ENCODE data around the gene TCP11L2. TPM values are rescaled to one million over a fixed set of nuclear protein-coding genes. Genes with fewer than 3 reads are reported as not detected.
A peak's percentile ranks its signal among the peaks of the same experiment; 100 is the strongest.

Gene TCP11L2
- total RNA-seq, 1 donor, result 42.4 TPM

DNA sequence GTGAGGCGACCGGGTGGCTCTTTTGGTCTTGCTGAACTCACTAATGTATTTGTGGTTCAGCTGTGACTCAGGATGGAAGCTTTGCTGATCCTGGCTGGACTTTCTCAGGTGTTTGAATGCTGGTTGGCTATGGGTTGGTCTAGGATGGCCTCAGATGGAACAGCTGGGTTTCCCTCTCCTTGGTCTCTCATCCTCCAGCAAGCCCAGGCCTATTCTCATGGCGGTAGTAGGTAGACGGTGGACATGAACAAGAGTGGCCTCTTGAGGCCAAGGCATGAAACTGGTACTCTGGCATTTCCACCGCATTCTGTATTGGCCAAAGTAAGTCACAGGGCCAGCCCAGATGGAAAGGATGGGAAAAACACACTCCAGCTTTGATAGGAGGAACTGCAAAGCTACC lies 43.2 kb downstream of the TCP11L2 start:
- H3K4me3 ChIP-seq (ENCODE audit: low read depth, low read length), result no peak overlapping the region
- TF ChIP-seq, protein P1, sequence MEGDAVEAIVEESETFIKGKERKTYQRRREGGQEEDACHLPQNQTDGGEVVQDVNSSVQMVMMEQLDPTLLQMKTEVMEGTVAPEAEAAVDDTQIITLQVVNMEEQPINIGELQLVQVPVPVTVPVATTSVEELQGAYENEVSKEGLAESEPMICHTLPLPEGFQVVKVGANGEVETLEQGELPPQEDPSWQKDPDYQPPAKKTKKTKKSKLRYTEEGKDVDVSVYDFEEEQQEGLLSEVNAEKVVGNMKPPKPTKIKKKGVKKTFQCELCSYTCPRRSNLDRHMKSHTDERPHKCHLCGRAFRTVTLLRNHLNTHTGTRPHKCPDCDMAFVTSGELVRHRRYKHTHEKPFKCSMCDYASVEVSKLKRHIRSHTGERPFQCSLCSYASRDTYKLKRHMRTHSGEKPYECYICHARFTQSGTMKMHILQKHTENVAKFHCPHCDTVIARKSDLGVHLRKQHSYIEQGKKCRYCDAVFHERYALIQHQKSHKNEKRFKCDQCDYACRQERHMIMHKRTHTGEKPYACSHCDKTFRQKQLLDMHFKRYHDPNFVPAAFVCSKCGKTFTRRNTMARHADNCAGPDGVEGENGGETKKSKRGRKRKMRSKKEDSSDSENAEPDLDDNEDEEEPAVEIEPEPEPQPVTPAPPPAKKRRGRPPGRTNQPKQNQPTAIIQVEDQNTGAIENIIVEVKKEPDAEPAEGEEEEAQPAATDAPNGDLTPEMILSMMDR (IDR thresholded peaks at IDR 0.05; ENCODE audit: insufficient read depth, low read length), result peak; percentile 30
- DNase-seq (ENCODE audit: low read depth), result peak; percentile 49

DNA sequence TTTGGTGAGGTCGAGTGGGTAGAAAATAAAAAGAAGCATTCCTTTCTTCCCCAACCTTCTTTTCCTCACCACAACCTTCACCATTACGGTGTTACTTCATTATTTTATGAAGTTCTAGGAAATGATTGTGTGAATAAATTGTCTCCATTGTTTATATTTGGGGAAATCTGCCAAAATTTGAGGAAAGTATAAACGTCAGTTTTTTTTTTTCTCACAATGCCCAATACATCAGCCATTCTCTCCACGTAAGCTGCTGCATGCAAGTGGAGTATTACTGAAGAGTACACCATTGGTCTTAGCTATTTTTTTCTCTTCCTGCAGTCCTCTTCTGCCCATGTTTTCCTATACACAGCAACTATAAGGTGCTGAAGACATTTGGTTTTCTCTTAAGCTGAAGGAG lies 45.9 kb downstream of the TCP11L2 start:
- TF ChIP-seq, protein P1 (IDR thresholded peaks at IDR 0.05; ENCODE audit: insufficient read depth, low read length), result no peak
- H3K4me3 ChIP-seq (ENCODE audit: low read depth, low read length), result no peak overlapping the region
- no peak for DNase-seq (ENCODE audit: low read depth)

DNA sequence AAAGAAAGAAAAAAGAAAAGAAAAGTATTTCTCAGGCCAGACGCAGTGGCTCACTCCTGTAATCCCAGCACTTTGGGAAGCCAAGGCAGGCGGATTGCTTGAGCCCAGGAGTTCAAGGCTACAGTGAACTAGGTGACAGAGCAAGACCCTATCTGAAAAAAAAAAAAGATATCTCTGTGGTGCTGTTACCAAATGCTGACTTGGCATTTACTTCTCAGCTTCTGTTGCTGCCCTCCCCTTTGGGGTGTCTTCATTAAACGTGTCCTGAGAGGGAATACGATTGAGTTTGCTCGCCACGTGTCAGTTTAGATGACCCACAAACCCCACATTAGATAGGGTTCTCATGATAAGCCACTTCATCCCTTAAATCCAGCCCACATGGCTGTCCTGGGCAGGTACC lies 50.6 kb downstream of the TCP11L2 start:
- TF ChIP-seq, protein P1 (IDR thresholded peaks at IDR 0.05; ENCODE audit: insufficient read depth, low read length), result no peak
- H3K4me3 ChIP-seq (ENCODE audit: low read depth, low read length), result no peak overlapping the region
- DNase-seq (ENCODE audit: low read depth), result no peak

DNA sequence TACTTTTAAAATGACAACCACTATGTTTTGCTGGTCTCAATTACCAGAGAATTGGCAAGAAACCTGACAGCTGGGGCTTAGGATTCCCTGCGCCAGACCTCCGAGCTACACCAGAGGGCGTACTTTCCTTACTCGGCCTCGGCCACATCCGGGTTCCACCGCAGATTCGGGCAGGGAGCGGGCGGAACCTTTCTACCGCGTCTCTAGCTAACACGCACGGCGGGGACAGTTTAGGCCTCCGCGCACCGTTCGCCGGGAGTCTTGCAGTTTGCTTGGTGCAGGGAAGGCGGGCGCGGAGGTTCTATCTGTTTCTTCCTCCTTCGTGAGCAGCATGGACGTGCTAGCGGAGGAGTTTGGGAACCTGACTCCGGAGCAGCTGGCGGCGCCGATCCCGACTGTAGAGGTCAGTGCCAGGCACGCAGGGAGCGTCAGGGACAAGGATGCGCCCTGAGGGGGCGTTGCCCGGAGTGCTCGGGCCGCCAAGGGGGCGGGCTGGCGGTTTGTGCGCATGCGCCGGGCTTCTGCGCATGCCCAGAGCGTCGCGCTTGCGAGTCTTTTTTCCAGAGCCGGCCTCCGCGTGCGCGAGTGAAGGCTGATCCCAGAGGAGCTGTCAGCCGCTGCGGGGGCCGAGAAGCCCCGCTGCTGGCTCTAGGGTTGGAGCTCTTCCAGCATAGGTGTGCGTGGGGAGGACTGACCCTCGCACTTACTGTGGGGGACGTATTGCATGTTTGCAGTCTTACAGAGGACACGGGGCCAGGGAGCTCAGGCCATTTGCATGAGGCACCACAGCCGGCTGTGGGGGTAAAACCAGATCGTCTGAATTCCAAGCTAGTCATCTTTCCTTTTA lies 55.2 kb downstream of the TCP11L2 start, which contains the start of gene POLR3B:
Gene POLR3B, plus strand, starts transcription at position 200 of the 847 bp plus-strand sequence. Its CDS starts 132 bp downstream, at position 332.
- H3K4me3 ChIP-seq (ENCODE audit: low read depth, low read length), result peak within 1 kb of the TSS; percentile 95
- TF ChIP-seq, protein P1 (IDR thresholded peaks at IDR 0.05; ENCODE audit: insufficient read depth, low read length), result peak; percentile 92
- DNase-seq (ENCODE audit: low read depth), result peak; percentile 98

DNA sequence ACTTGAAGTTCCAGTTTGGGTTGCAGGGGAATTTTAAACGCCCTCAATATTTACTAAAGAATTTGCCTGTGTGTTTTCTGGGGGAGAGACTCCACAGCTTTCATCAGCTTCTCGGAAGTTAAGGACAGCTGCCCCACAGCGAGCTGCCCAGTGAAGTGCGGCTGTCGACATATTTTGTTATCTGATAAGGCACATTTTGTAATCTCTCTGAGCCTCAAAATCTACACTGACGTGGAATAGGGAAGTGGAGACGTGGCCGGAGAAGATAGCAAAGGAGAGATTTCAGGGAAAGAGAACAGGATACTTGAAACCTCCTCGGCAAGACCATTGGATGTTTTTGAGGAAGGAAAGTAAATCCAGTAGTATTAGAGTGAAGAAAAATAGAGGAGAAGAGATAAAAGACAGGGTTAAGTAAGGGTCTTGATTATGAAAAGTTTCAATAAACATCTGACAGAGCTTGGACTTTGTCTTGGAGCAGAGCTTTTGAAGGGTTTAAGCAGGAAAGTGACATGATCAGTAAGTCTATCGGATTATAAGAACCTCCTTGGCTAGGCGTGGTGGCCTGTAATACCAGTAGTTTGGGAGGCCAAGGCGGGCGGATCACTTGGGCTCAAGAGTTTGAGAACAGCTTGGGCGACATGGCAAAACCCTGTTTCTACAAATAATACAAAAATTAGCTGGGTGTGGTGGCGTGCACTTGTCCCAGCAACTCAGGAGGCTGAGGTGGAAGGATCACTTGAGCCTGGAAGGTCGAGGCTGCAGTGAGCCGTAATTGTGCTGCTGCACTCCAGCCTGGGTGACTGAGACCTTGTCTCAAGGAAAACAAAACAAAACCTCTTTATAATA lies 56.1 kb downstream of the TCP11L2 start:
- TF ChIP-seq, protein P1 (IDR thresholded peaks at IDR 0.05; ENCODE audit: insufficient read depth, low read length), result no peak
- DNase-seq (ENCODE audit: low read depth), result peak; percentile 86
- H3K4me3 ChIP-seq (ENCODE audit: low read depth, low read length), result peak overlapping the region; percentile 95

DNA sequence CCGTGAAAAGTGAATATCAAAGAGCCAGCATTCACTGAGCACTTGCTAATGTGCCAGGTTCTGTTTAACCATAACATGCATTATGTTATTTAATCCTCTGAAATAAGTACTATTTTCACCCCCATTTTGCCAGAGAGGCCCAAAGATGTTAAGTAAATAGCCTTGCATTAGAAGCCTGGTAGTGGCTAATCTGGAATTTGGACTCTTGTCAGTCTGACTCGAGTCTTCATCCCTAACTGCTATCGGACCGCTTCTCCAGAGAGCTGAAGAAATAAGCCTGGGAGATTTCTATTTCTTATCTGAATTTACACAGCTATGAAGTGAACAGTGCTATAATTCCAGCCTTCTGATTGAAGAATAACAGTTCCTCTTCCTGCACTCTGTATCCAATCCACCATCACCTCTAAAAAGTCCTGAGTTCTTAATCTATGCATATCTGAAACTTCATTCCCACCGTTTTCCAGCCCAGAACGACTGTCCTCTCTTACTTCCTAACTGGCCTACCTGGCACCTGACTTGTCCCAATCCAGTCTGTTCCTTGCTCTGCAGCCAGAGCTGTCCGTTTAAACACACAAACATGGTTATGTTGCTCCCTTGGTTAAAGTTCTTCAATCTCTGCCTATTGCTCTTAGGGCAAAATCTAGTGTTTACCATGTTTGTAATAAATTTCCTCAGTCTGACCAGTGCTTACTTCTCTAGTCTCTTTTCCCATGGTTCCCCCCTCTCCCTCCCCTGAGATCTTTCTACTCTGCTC lies 57.3 kb downstream of the TCP11L2 start:
- H3K4me3 ChIP-seq (ENCODE audit: low read depth, low read length), result no peak overlapping the region
- TF ChIP-seq, protein P1 (IDR thresholded peaks at IDR 0.05; ENCODE audit: insufficient read depth, low read length), result no peak
- no peak for DNase-seq (ENCODE audit: low read depth)

All from fibroblast of the aortic adventitia (primary cell).